OCI-LY3 (cell line): ENCODE results near the gene VCAN.

Experiments
- CTCF ChIP-seq: fragments of 200-600, 300-600 bp; sonication (generic); IDR thresholded peaks from 2 replicates; pipeline ENCODE4 v1.5.1; 2014; ENCODE audit warnings: antibody characterized with exemption, low read length, low read depth
- EZH2phosphoT487 ChIP-seq: fragments of 200-600 bp; shearing (Covaris generic); IDR thresholded peaks from 2 replicates; pipeline ENCODE4 v1.6.1; 2018; ENCODE audit warnings: antibody characterized with exemption, mixed run types, low read depth

DNA sequence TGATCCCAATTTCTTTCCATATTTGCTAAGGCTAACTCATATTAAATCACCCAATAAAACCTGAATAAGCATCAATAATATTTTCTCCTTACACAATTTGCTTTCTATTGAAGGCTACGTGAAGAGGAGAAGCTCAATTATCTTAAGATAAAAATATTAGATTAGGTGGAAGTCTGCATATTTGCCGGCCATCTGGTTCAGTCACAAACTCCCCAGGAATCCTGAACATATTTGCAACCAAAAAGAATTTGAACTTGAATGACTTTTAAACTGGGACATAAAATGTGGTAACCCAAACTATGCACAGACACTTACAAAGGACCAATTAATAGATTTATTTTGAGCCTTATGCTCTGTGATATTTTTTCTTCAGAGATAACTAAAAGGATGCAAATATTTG lies 156.8 kb downstream of the VCAN start:
- no peak for TF ChIP-seq CTCF
- TF ChIP-seq EZH2phosphoT487 = no peak
